GM12801 (cell line): ENCODE data around the gene GSC2.

ENCODE experiments used
- TF ChIP-seq, protein P1 (sequence below): IDR thresholded peaks from one replicate; pipeline ENCODE4 v1.5.1; 2011; ENCODE audit warnings: control low read depth; ENCODE audit not compliant: insufficient read length; ENCODE audit errors: extremely low read depth

Gene GSC2

DNA sequence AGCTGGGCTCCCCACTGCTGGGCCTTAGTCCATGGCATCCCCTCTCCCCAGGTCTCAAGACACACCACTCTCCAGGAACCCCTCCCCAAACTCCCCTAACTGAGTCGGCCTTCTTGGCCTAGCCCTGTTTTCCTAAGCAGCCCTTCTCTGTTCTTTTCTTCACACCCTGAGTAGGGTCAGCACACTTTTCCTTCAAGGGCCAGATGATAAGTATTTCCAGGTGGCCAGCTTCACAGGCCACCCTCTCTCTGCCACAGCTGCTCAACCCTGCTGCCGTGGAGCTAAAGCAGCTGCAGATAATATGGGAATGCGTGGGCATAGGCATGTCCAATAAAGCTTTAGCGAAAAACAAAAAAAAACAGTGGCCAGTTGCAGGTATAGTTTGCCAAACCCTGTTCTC, 51.9 kb downstream of the GSC2 start:
- TF ChIP-seq, protein P1, sequence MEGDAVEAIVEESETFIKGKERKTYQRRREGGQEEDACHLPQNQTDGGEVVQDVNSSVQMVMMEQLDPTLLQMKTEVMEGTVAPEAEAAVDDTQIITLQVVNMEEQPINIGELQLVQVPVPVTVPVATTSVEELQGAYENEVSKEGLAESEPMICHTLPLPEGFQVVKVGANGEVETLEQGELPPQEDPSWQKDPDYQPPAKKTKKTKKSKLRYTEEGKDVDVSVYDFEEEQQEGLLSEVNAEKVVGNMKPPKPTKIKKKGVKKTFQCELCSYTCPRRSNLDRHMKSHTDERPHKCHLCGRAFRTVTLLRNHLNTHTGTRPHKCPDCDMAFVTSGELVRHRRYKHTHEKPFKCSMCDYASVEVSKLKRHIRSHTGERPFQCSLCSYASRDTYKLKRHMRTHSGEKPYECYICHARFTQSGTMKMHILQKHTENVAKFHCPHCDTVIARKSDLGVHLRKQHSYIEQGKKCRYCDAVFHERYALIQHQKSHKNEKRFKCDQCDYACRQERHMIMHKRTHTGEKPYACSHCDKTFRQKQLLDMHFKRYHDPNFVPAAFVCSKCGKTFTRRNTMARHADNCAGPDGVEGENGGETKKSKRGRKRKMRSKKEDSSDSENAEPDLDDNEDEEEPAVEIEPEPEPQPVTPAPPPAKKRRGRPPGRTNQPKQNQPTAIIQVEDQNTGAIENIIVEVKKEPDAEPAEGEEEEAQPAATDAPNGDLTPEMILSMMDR = no peak

DNA sequence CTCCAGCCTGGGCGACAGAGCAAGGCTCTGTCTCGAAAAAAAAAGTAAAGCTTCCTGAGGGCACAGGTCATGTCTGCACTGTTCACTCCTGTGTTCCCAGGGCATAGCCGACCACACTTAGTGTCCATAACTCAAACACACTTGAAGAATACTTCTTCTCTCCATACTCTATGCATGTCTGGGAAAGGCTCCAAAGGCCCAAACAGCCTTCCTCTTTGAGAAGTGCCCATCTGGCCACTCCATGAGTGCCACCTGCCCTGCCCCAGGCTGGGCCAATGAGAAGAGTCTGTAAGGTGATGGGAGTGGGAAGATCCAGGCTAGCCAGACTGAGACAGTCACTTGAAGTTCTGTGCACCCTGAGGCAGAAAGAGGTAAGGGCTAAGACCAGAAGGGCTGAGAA, 52.6 kb downstream of the GSC2 start:
- TF ChIP-seq, protein P1 = no peak
